ENCODE measurements around the gene CFHR4. TPM values are rescaled to one million over a fixed set of nuclear protein-coding genes. Genes with fewer than 3 reads are reported as not detected.
"Not testable (repeated sequence)": the region's sequence is repeated elsewhere in the genome, so short reads cannot be mapped to it uniquely, and the experiment has no call there.

Gene CFHR4
- total and polyA plus RNA-seq, 2 of the 13 experiments (the other 11 are each of a cell fraction or from before 2014, with no cell fraction given), result not detected

DNA sequence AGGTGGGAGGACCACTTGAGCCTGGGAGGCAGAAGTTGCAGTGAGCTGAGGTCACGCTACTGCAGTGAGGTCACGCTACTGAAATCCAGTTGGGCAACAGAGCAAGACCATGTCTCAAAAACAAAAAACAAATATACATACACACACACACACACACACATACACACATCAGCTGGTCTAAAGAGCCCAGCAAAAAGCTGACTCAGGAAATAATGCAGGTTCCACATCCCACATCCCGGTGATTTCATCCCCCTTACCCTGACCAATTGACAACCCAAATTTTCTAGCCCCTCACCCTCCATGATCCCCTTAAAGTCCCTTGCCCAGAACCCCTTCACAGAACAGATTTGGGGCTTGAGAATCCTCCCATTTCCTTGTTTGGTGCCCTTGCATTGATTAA, 11.9 kb upstream of the CFHR4 start:
- 54% methylated on average over 3 of the region's 3 CpGs for WGBS (ENCODE audit: low lambda C conversion rate)
- Histone ChIP-seq H3K4me1 (ENCODE audit: insufficient read depth, low read length) (no peaks in the 10 kb centered on the region), H3K9ac (ENCODE audit: insufficient read depth, low read depth, low read length) (no peak overlapping the region), H3K4me2 (ENCODE audit: low read depth, low read length) (no peak overlapping the region), H2AFZ (ENCODE audit: low read length) (no peak overlapping the region), H3K27me3 (ENCODE audit: control insufficient read depth in 1 of 2, insufficient read depth in 2 of 2, low read length in 2 of 2) (peaks cover 0 to 4% of the 10 kb centered on the region in 2 experiments; a peak in 1 of 5 replicates), H3K4me3 (replicated peaks in 1 of 3; ENCODE audit: insufficient read depth in 1 of 3, low read depth in 2 of 3, low read length in 3 of 3) (no peak overlapping the region), H3K79me2 (ENCODE audit: insufficient read depth, low read length) (no peaks in the 10 kb centered on the region), H4K20me1 (ENCODE audit: insufficient read depth, low read length) (no peaks in the 10 kb centered on the region), H3K36me3 (replicated peaks in 1 of 2; ENCODE audit: control insufficient read depth in 1 of 2, insufficient read depth in 2 of 2, low read length in 2 of 2) (no peaks in the 10 kb centered on the region), H3K9me3 (ENCODE audit: low read length) (no peaks in the 10 kb centered on the region), H3K27ac (ENCODE audit: extremely low read length, insufficient read depth, low read length) (no peak overlapping the region)
- TF ChIP-seq MAFF (IDR thresholded peaks at IDR 0.05; ENCODE audit: low read depth, low read length) (peak; percentile 55; the same call in 1 of the 2 replicates), MAFK (conservative IDR thresholded peaks at IDR 0.05 in 1 of 2, IDR thresholded peaks at IDR 0.05 in 1 of 2; ENCODE audit: low read length in 2 of 2) (peak; percentile 34 to 68; a peak in 1 of 4 replicates), GABPB1 (CRISPR knock-in tag; IDR thresholded peaks at IDR 0.05) (no peak)
- ATAC-seq, result no peak
- in situ Hi-C loops (cut with HindIII; ENCODE audit: extremely low pct_ligation_motif_present, low pct_unique_long_range_greater_than_20kb) (no loop called here), intact Hi-C loops (cut with micrococcal nuclease; ENCODE audit: unreplicated experiment) (no loop called here)
- no TSS peak for BruUV-seq (replicated peaks)
- DNase-seq (ENCODE audit: low spot score), result no peak
- ChIA-PET CTCF (ENCODE audit: low intra/inter-chr PET ratio, low total read pairs) (no interaction called here), POLR2A (no interaction called here)
- no peak for FAIRE-seq

GRCh38 chr1:196877964-196878363, 9.9 kb upstream of the CFHR4 start:
- no TSS peak for BruUV-seq (replicated peaks)
- Histone ChIP-seq H3K27me3 (ENCODE audit: control insufficient read depth in 1 of 2, insufficient read depth in 2 of 2, low read length in 2 of 2) (peaks cover 0 to 4% of the 10 kb centered on the region in 2 experiments; a peak in 1 of 5 replicates), H3K9me3 (ENCODE audit: low read length) (no peaks in the 10 kb centered on the region), H3K4me1 (ENCODE audit: insufficient read depth, low read length) (no peaks in the 10 kb centered on the region), H2AFZ (ENCODE audit: low read length) (no peak overlapping the region), H3K4me2 (ENCODE audit: low read depth, low read length) (peak overlapping the region; percentile 28; the same call in 1 of the 2 replicates), H3K27ac (ENCODE audit: extremely low read length, insufficient read depth, low read length) (no peak overlapping the region), H3K79me2 (ENCODE audit: insufficient read depth, low read length) (no peaks in the 10 kb centered on the region), H3K4me3 (replicated peaks in 1 of 3; ENCODE audit: insufficient read depth in 1 of 3, low read depth in 2 of 3, low read length in 3 of 3) (peak overlapping the region in 1 of 3 experiments; percentile 11; a peak in 1 of 6 replicates), H3K36me3 (replicated peaks in 1 of 2; ENCODE audit: control insufficient read depth in 1 of 2, insufficient read depth in 2 of 2, low read length in 2 of 2) (no peaks in the 10 kb centered on the region), H3K9ac (ENCODE audit: insufficient read depth, low read depth, low read length) (no peak overlapping the region), H4K20me1 (ENCODE audit: insufficient read depth, low read length) (no peaks in the 10 kb centered on the region)
- in situ Hi-C loops (cut with HindIII; ENCODE audit: extremely low pct_ligation_motif_present, low pct_unique_long_range_greater_than_20kb) (no loop called here), intact Hi-C loops (cut with micrococcal nuclease; ENCODE audit: unreplicated experiment) (no loop called here)
- no peak for FAIRE-seq
- ChIA-PET POLR2A (no interaction called here), CTCF (ENCODE audit: low intra/inter-chr PET ratio, low total read pairs) (no interaction called here)
- no peak for DNase-seq (ENCODE audit: low spot score)
- TF ChIP-seq AHR (CRISPR knock-in tag; IDR thresholded peaks at IDR 0.05) (no peak), HNRNPLL (IDR thresholded peaks at IDR 0.05; ENCODE audit: low read depth, low read length, poor library complexity, severe bottlenecking) (peak; percentile 47)
- TF ChIP-seq, protein P1, sequence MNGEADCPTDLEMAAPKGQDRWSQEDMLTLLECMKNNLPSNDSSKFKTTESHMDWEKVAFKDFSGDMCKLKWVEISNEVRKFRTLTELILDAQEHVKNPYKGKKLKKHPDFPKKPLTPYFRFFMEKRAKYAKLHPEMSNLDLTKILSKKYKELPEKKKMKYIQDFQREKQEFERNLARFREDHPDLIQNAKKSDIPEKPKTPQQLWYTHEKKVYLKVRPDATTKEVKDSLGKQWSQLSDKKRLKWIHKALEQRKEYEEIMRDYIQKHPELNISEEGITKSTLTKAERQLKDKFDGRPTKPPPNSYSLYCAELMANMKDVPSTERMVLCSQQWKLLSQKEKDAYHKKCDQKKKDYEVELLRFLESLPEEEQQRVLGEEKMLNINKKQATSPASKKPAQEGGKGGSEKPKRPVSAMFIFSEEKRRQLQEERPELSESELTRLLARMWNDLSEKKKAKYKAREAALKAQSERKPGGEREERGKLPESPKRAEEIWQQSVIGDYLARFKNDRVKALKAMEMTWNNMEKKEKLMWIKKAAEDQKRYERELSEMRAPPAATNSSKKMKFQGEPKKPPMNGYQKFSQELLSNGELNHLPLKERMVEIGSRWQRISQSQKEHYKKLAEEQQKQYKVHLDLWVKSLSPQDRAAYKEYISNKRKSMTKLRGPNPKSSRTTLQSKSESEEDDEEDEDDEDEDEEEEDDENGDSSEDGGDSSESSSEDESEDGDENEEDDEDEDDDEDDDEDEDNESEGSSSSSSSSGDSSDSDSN (CRISPR knock-in tag; IDR thresholded peaks at IDR 0.05), result peak; percentile 32; the same call in 1 of the 2 replicates
- WGBS (ENCODE audit: low lambda C conversion rate), result 8% methylated on average over 16 of the region's 29 CpGs
- ATAC-seq, result peak; percentile 93

- H3K4me1 ChIP-seq (ENCODE audit: insufficient read depth, low read length); FAIRE-seq; ATAC-seq; intact Hi-C loops (cut with micrococcal nuclease; ENCODE audit: unreplicated experiment); H3K27ac ChIP-seq (ENCODE audit: extremely low read length, insufficient read depth, low read length); H3K9ac ChIP-seq (ENCODE audit: insufficient read depth, low read depth, low read length); H3K4me2 ChIP-seq (ENCODE audit: low read depth, low read length); in situ Hi-C loops (cut with HindIII; ENCODE audit: extremely low pct_ligation_motif_present, low pct_unique_long_range_greater_than_20kb); H3K9me3 ChIP-seq (ENCODE audit: low read length); POLR2A ChIA-PET; CTCF ChIA-PET (ENCODE audit: low intra/inter-chr PET ratio, low total read pairs); BruUV-seq (replicated peaks); DNase-seq (ENCODE audit: low spot score); H4K20me1 ChIP-seq (ENCODE audit: insufficient read depth, low read length); H3K27me3 ChIP-seq (ENCODE audit: control insufficient read depth in 1 of 2, insufficient read depth in 2 of 2, low read length in 2 of 2); H2AFZ ChIP-seq (ENCODE audit: low read length); H3K4me3 ChIP-seq (replicated peaks in 1 of 3; ENCODE audit: insufficient read depth in 1 of 3, low read depth in 2 of 3, low read length in 3 of 3); H3K36me3 ChIP-seq (replicated peaks in 1 of 2; ENCODE audit: control insufficient read depth in 1 of 2, insufficient read depth in 2 of 2, low read length in 2 of 2); H3K79me2 ChIP-seq (ENCODE audit: insufficient read depth, low read length): not testable (repeated sequence)
- WGBS (ENCODE audit: low lambda C conversion rate), result 15% methylated on average over 3 of the region's 4 CpGs
Measured at GRCh38 chr1:196886560-196886959, 1.3 kb upstream of the CFHR4 start.

Data from HepG2 (cell line).